MG63 (cell line): ENCODE results near the gene SFSWAP. TPM values are rescaled to one million over a fixed set of nuclear protein-coding genes. Genes with fewer than 3 reads are reported as not detected.
"Not testable (repeated sequence)": the region's sequence is repeated elsewhere in the genome, so short reads cannot be mapped to it uniquely, and the experiment has no call there.

ENCODE experiments used
- DNase-seq: peaks from one replicate; pipeline ENCODE4 v3.0.0-alpha.2; 2020
- H3K27me3 ChIP-seq: fragments of 250-450 bp; sonication (Bioruptor Pico); 2 replicates; pipeline ENCODE4 v1.5.1; 2020; ENCODE audit warnings: mild to moderate bottlenecking, moderate library complexity
- H3K36me3 ChIP-seq: fragments of 250-450 bp; sonication (Bioruptor Pico); 2 replicates; pipeline ENCODE4 v1.5.1; 2020; ENCODE audit warnings: mild to moderate bottlenecking, moderate library complexity
- H3K4me3 ChIP-seq: fragments of 250-450 bp; sonication (Bioruptor Pico); 2 replicates; pipeline ENCODE4 v1.5.1; 2020; ENCODE audit warnings: mild to moderate bottlenecking, moderate library complexity
- H3K9me3 ChIP-seq: fragments of 250-450 bp; sonication (Bioruptor Pico); 2 replicates; pipeline ENCODE4 v1.5.1; 2020; ENCODE audit warnings: mild to moderate bottlenecking, moderate library complexity
- total RNA-seq: library from RNA; depleted of rRNA; stranded (reverse); fragments of >200 nt; shearing (Covaris generic); gene quantifications from 2 replicates; pipeline ENCODE4 v1.2.3, GENCODE V29; 2014; ENCODE audit warnings: low replicate concordance

The SFSWAP gene
- total RNA-seq, 1 experiment from 2014 or later, result 19.3 TPM

GRCh38 chr12:131799195-131799594 is 88.3 kb downstream of the SFSWAP start:
- Histone ChIP-seq H3K9me3 (no peaks in the 10 kb centered on the region), H3K27me3 (no peaks in the 10 kb centered on the region), H3K36me3 (peaks cover 61% of the 10 kb centered on the region), H3K4me3 (no peak overlapping the region)
- DNase-seq, result no peak

DNA sequence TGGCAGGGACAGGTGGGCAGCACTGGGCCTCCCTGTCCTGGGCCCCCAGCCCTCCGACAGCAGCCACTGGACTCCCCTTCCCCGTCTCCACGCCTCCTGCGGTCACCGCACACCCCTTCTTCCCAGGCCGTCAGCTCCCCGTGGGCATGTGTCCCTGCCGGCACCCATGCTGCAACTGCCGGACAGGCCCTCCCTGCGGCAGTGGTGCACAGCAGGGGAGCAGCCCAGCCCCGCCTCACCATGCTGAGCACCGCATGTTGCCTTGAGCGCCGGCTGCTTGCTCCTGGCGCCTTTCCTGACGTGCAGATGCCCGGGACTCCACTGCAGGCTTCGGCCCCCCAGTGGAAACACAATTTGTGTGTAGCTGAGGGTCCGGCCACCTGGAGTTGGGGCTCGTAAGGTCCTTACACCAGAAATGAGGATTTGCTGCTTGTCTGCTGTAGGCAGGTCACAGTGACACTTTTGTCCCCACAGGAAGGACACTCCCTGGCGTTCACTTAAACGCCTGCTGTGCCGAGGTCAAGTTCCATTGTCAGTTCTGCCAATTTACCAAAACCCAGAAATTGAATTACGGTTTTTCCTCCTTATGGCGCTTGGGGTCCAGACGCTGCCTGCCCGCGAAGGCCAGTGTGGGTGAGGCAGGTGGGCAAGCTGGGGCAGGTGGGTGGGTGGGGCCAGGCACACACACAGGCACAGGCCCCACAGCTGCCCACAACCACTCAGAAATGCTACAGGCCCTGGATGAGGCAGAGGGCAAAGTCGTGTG is 89.1 kb downstream of the SFSWAP start:
- Histone ChIP-seq H3K27me3 (no peaks in the 10 kb centered on the region), H3K36me3 (peaks cover 55% of the 10 kb centered on the region), H3K9me3 (no peaks in the 10 kb centered on the region), H3K4me3 (no peak overlapping the region)
- DNase-seq, result no peak

DNA sequence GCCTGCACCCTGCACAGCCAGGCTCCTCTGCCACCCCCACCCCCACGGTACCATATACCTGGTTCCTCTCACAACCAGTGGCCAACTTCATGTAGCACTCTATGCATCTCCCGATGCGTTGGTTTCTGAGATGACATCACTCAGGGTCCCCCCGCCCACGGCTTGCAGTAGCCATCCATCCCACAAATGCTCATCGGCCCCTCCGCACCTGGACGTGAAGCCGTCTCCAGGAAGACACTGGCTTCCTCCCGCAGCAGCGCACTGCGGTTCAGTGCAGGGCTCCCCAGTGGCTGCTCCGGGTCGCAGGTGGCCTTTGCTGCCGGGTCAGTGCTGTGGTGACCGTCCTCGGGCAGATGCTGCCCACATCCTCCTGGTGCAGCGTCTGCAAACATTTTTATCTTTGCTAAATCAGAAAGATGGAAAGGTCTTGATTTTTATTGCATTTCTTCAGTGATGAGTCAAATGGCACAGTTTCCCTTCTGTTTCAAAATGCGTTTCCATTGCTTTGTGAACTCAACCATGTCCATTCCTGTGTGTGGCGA is 89.8 kb downstream of the SFSWAP start:
- no peak for DNase-seq
- Histone ChIP-seq H3K36me3 (peaks cover 52% of the 10 kb centered on the region), H3K4me3 (no peak overlapping the region), H3K27me3 (no peaks in the 10 kb centered on the region), H3K9me3 (no peaks in the 10 kb centered on the region)

- H3K27me3 ChIP-seq, result no peaks in the 10 kb centered on the region
- H3K4me3 ChIP-seq, result no peak overlapping the region
- no peaks in the 10 kb centered on the region for H3K9me3 ChIP-seq
- peaks cover 48% of the 10 kb centered on the region for H3K36me3 ChIP-seq
- DNase-seq, result no peak
These were observed 90.5 kb downstream of the SFSWAP start for GRCh38 chr12:131801254-131801866.

DNA sequence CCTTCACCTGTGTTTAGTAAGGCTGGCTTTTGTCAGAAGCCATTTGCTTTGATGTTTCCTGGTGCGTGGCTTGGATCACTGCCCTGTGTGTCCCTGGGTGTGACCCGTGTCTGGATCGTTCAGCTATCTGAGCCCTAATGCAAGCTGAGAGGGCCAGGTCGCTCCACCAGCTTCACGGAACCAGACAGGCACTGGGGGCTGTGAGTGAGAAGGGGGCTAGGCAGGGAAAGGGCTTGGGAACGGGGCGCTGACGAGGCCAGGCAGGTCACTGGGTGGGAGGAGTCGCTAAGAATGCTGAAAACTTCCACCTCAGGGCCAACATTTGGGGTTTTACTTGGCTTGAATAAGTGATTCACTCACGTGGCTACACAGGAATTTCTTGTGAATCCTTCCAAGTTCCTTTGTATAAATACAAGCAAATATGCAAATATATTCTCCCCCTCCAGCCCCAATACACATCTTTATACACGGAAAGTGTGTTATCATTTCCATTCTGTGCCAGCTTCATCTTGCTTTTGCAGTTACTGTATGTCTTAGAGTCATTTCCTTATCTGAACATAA is 93.2 kb downstream of the SFSWAP start:
- Histone ChIP-seq H3K4me3 (no peak overlapping the region), H3K27me3 (no peaks in the 10 kb centered on the region), H3K9me3 (no peaks in the 10 kb centered on the region), H3K36me3 (peaks cover 30% of the 10 kb centered on the region)
- DNase-seq, result peak; percentile 45

DNA sequence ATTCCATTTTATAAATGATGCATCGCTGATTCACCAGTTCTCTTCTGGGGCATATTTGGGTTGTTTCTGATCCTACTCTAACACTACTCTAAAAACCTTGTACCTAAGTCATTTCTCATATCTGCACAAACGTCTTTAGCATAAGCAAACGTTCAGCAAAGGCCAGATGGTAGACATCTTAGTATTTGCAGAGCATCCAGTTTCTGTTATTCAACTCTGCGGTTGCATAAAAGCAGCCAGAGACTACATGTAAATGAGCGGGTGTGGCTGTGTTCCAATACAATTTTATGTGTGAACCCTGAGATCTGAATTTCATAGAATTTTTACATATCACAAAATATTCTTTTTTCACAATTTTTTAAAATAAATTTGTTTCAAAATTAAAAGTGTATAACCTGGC is 94.5 kb downstream of the SFSWAP start:
- no peaks in the 10 kb centered on the region for H3K27me3 ChIP-seq
- H3K4me3 ChIP-seq, result no peak overlapping the region
- H3K36me3 ChIP-seq, result peaks cover 17% of the 10 kb centered on the region
- DNase-seq, result no peak
- H3K9me3 ChIP-seq, result peaks cover 2% of the 10 kb centered on the region; the same call in 1 of the 2 replicates

GRCh38 chr12:131806674-131807073 is 95.8 kb downstream of the SFSWAP start:
- H3K27me3 ChIP-seq, result no peaks in the 10 kb centered on the region
- H3K4me3 ChIP-seq, result no peak overlapping the region
- H3K36me3 ChIP-seq, result peaks cover 13% of the 10 kb centered on the region; the same call in 1 of the 2 replicates
- no peak for DNase-seq
- H3K9me3 ChIP-seq, result peaks cover 2% of the 10 kb centered on the region; the same call in 1 of the 2 replicates

GRCh38 chr12:131808744-131809371 is 98.0 kb downstream of the SFSWAP start:
- H3K36me3 ChIP-seq, result no peaks in the 10 kb centered on the region; the same call in 1 of the 2 replicates
- H3K9me3 ChIP-seq, result peaks cover 17% of the 10 kb centered on the region
- no peak for DNase-seq
- H3K27me3 ChIP-seq, result no peaks in the 10 kb centered on the region
- no peak overlapping the region for H3K4me3 ChIP-seq

GRCh38 chr12:131809476-131810254 is 98.8 kb downstream of the SFSWAP start:
- H3K36me3 ChIP-seq, H3K4me3 ChIP-seq, H3K27me3 ChIP-seq, DNase-seq: not testable (repeated sequence)
- peaks cover 19% of the 10 kb centered on the region for H3K9me3 ChIP-seq

DNA sequence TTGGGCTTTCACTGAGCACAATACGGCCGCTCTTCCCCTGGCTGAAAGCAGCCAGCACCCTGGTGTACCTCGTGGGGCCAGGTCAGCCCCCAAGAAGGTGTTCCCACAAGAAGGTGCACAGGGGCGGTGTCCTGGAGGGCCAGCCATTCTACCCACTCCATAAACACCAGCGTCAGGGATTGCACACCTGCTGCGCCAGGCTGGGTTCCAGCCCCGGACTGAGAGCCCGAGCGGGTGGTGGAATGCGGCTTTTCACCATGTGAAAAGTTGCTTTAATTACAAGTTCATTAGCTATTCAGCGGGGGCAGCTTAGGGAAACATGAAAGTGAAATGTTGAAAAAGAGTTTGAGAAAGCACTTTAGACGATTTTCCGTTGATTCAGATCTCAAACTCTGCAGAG is 99.8 kb downstream of the SFSWAP start:
- DNase-seq, result no peak
- H3K4me3 ChIP-seq, result no peak overlapping the region
- no peaks in the 10 kb centered on the region for H3K27me3 ChIP-seq
- peaks cover 19% of the 10 kb centered on the region for H3K9me3 ChIP-seq
- no peaks in the 10 kb centered on the region for H3K36me3 ChIP-seq

DNA sequence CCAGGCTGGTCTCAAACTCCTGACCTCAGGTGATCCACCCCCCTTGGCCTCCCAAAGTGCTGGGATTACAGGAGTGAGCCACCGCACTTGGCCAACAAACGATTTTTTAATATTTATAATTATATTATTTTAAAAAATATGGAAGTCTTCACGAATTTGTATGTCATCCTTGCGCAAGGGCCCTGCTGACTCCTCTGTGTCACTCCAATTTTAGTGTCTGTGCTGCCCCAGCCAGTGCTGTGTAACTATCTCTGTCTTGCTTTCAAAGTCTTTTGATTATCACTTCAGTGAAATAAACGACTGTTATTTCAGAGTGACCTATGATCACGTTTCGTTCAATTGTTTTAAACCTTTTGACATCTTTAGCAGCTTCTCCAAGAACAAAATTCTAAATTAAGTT is 104.2 kb downstream of the SFSWAP start:
- DNase-seq, result no peak

DNA sequence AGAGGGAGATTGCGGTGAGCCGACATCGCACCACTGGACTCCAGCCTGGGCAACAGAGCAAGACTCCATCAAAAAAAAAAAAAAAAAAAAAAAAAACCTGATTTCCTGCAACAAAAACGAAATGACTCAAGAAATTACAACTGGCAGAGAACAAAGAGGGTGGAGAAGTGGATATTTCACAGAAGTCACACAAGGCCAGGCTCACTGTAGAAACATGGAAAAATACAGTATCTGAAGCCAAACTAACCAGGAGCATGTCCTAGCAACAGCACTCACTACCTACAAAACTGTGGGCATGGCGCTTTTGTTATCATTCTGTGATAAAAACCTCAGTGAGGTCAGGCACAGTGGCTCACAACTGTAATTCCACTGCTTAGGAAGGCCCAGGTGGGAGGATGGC is 105.6 kb downstream of the SFSWAP start:
- Histone ChIP-seq H3K27me3 (no peaks in the 10 kb centered on the region), H3K4me3 (no peak overlapping the region), H3K9me3 (peaks cover 17% of the 10 kb centered on the region), H3K36me3 (no peaks in the 10 kb centered on the region)
- no peak for DNase-seq

More for the DNA sequence above, 104.2 kb downstream of the SFSWAP start:
- H3K9me3 ChIP-seq, result peaks cover 17% of the 10 kb centered on the region
- no peak overlapping the region for H3K4me3 ChIP-seq
- no peaks in the 10 kb centered on the region for H3K27me3 ChIP-seq
- H3K36me3 ChIP-seq, result no peaks in the 10 kb centered on the region

GRCh38 chr12:131817241-131817640 is 106.4 kb downstream of the SFSWAP start:
- Histone ChIP-seq H3K36me3 (no peaks in the 10 kb centered on the region), H3K4me3 (no peak overlapping the region), H3K27me3 (no peaks in the 10 kb centered on the region), H3K9me3 (peaks cover 15% of the 10 kb centered on the region)
- no peak for DNase-seq

- no peaks in the 10 kb centered on the region for H3K36me3 ChIP-seq
- H3K4me3 ChIP-seq, result no peak overlapping the region
- no peak for DNase-seq
- peaks cover 2% of the 10 kb centered on the region; the same call in 1 of the 2 replicates for H3K9me3 ChIP-seq
- no peaks in the 10 kb centered on the region for H3K27me3 ChIP-seq
These were observed 108.1 kb downstream of the SFSWAP start for GRCh38 chr12:131818821-131819585.

DNA sequence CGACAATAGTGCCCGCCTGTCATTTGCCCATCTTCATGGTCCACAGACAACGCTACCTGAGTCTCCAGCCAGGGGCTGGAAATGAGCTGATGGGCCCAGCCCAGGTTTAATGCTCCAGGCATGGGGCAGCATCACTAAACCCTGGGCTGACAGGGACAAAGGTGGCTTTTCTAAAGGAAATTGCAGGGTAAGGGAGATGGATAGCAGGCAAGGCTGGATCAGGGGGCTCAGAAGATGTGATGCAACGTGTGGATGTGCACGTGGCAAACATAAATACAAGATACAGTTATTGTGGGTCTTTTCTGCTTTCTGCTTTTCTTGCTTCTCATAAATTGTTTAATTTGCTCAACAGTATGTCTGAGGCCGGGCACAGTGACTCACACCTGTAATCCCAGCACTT is 113.6 kb downstream of the SFSWAP start:
- Histone ChIP-seq H3K27me3 (no peaks in the 10 kb centered on the region), H3K36me3 (no peaks in the 10 kb centered on the region), H3K4me3 (no peak overlapping the region), H3K9me3 (no peaks in the 10 kb centered on the region)
- no peak for DNase-seq
